K562 (cell line): ENCODE results near the gene ADAM19. TPM values are rescaled to one million over a fixed set of nuclear protein-coding genes. Genes with fewer than 3 reads are reported as not detected.

Experiments
- ATAC-seq: fragments of 200-7000 bp; cut with Tn5 transposase; 3 replicates; pipeline ENCODE4 v1.9.1; 2020; ENCODE audit warnings: moderate library complexity
- BruUV-seq: library from RNA; stranded (reverse); fragments of 400-500 nt; replicated peaks from 2 replicates; lab custom pipeline; 2021; lab: Mats Ljungman, UMichigan
- CTCF ChIA-PET: fragments of 300-600 bp; formaldehyde crosslinking; extraction: SDS; loops from one replicate; lab custom pipeline; 2021; ENCODE audit warnings: low intra/inter-chr PET ratio; lab: Yijun Ruan, JAX
- POLR2A ChIA-PET: fragments of 300-600, 350-650 bp; sonication (Branson Sonifier 250); formaldehyde crosslinking; extraction: SDS; loops from one replicate; lab custom pipeline; 2021; ENCODE audit warnings: antibody characterized with exemption, inconsistent platforms; lab: Yijun Ruan, JAX
- DNase-seq, 4 experiments: peaks; one replicate each; pipeline versions ENCODE4 v3.0.0 to v3.0.0-alpha.2; 2011 to 2018; ENCODE audit warnings: low spot score in 3 of 4, mixed read lengths in 3 of 4; ENCODE audit errors: extremely low read depth in 1 of 4
- FAIRE-seq: peaks from 2 replicates; lab custom pipeline; 2011; peaks lifted over from hg19 to GRCh38; lab: Jason Lieb, UNC
- H2AFZ ChIP-seq: 2 replicates; pipeline ENCODE4 v1.6.0; 2011; ENCODE audit warnings: low read depth, low read length, control low read depth, inconsistent platforms
- H3K27ac ChIP-seq: fragments of 200-600 bp; 3 replicates; pipeline ENCODE4 v1.8.0; 2011; ENCODE audit warnings: low read depth, mild to moderate bottlenecking, control low read depth, inconsistent platforms, low read length, moderate library complexity, mixed read lengths; ENCODE audit errors: extremely low read depth
- H3K27me3 ChIP-seq, 2 experiments: fragments of 300-600 bp in 1 of 2; 2 replicates in 1 of 2; 3 replicates in 1 of 2; pipeline versions ENCODE4 v1.6.0 to v1.8.0; 2011; ENCODE audit warnings: inconsistent platforms in 2 of 2, low read length in 2 of 2, mild to moderate bottlenecking in 1 of 2, mixed read lengths in 1 of 2, moderate library complexity in 1 of 2; ENCODE audit not compliant: control insufficient read depth in 2 of 2, insufficient read depth in 2 of 2
- H3K36me3 ChIP-seq: fragments of 300-600 bp; 3 replicates; pipeline ENCODE4 v1.8.0; 2011; ENCODE audit warnings: mild to moderate bottlenecking, low read length, inconsistent platforms; ENCODE audit not compliant: control insufficient read depth, insufficient read depth
- H3K4me1 ChIP-seq, 2 experiments: fragments of 200-600 bp in 1 of 2; replicated peaks in 1 of 2; 2 replicates in 1 of 2; 3 replicates in 1 of 2; pipeline versions ENCODE4 v1.5.1 to v1.8.0; 2011; ENCODE audit warnings: inconsistent platforms in 2 of 2, low read length in 2 of 2, mild to moderate bottlenecking in 1 of 2, mixed read lengths in 1 of 2, moderate library complexity in 1 of 2; ENCODE audit not compliant: control insufficient read depth in 2 of 2, insufficient read depth in 2 of 2
- H3K4me2 ChIP-seq: 2 replicates; pipeline ENCODE4 v1.6.1; 2011; ENCODE audit warnings: low read length, control low read depth, inconsistent platforms, mixed read lengths; ENCODE audit not compliant: insufficient read depth
- H3K4me3 ChIP-seq: fragments of 200-600 bp; sonication (generic), shearing (Covaris generic); 2 replicates; pipeline ENCODE4 v1.5.1; 2016; ENCODE audit warnings: control low read depth, inconsistent platforms
- H3K79me2 ChIP-seq: fragments of 200-600 bp; 3 replicates; pipeline ENCODE4 v1.8.0; 2011; ENCODE audit warnings: low read length, inconsistent platforms; ENCODE audit not compliant: control insufficient read depth, insufficient read depth
- H3K9ac ChIP-seq, 2 experiments: 2 replicates each; pipeline versions ENCODE4 v1.6.0 to v1.6.1; 2011; ENCODE audit warnings: low read depth in 2 of 2, low read length in 2 of 2, control low read depth in 1 of 2, inconsistent platforms in 1 of 2, mild to moderate bottlenecking in 1 of 2, mixed read lengths in 1 of 2; ENCODE audit not compliant: insufficient read depth in 1 of 2
- H3K9me1 ChIP-seq: one replicate; pipeline ENCODE4 v1.6.0; 2011; ENCODE audit warnings: inconsistent platforms, mild to moderate bottlenecking, low read length, moderate library complexity; ENCODE audit not compliant: control insufficient read depth, insufficient read depth
- H3K9me3 ChIP-seq: replicated peaks from 2 replicates; pipeline ENCODE4 v1.5.1; 2011; ENCODE audit warnings: low read depth, low read length, inconsistent platforms; ENCODE audit not compliant: control insufficient read depth, insufficient read depth
- H4K20me1 ChIP-seq: replicated peaks from 2 replicates; pipeline ENCODE4 v1.6.1; 2011; ENCODE audit warnings: low read length, inconsistent platforms, mixed read lengths; ENCODE audit not compliant: control insufficient read depth, insufficient read depth
- ARID1B ChIP-seq: fragments of 450-650 bp; IDR thresholded peaks from 2 replicates; pipeline ENCODE4 v1.6.1; 2016; ENCODE audit warnings: antibody characterized with exemption, mild to moderate bottlenecking, inconsistent platforms
- PHF20 ChIP-seq: fragments of 450-650 bp; IDR thresholded peaks from 2 replicates; pipeline ENCODE4 v1.6.1; 2018; ENCODE audit not compliant: partially characterized antibody
- ZMIZ1 ChIP-seq, 2 experiments: fragments of 150-350 bp in 1 of 2; IDR thresholded peaks; 2 replicates each; pipeline ENCODE4 v1.6.1; 2012 to 2016; ENCODE audit warnings: low read depth in 2 of 2, low read length in 2 of 2, mild to moderate bottlenecking in 1 of 2, moderate library complexity in 1 of 2
- WGBS: fragments of 100-300 bp; shearing (Covaris generic); methylation state at CpG from one replicate; pipeline ENCODE4 v1.1.6; 2016; ENCODE audit warnings: low coverage, mixed read lengths; ENCODE audit not compliant: insufficient coverage; ENCODE audit errors: missing lambda C conversion rate; 5-methylcytosine and 5-hydroxymethylcytosine counted together
- in situ Hi-C: fragments of 300-500 bp; cut with MboI; formaldehyde crosslinking; loops from 4 replicates; pipeline ENCODE4 v1.15.0; 2018; ENCODE audit warnings: inconsistent platforms, mixed read lengths
- intact Hi-C: fragments of 100-400 bp; cut with micrococcal nuclease; formaldehyde crosslinking; loops from 2 replicates; pipeline ENCODE4 v1.14.2; 2022
- polyA plus RNA-seq, 8 experiments: library from polyadenylated mRNA; depleted of rRNA in 4 of 8; stranded (reverse) in 5 of 8; unstranded in 3 of 8; fragments of >200 nt; fragmentation: Nextera tagmentation in 2 of 8; fragmentation: Illumina TruSeq in 1 of 8; extraction: Ambion mirVana in 2 of 8; extraction: Trizol in 1 of 8; gene quantifications; 2 replicates each; pipeline versions ENCODE4 v1.2.1 to v1.2.3, GENCODE V29; 2011 to 2014; ENCODE audit warnings: inconsistent platforms in 1 of 8, missing spikeins in 1 of 8
- total RNA-seq, 7 experiments: library from RNA; depleted of rRNA in 6 of 7; stranded (reverse); fragments of >200 nt in 6 of 7; fragmentation: Illumina TruSeq in 2 of 7; extraction: Trizol in 2 of 7; gene quantifications; 2 replicates each; pipeline versions ENCODE4 v1.2.1 to v1.2.3, GENCODE V29; 2011 to 2021; ENCODE audit warnings: low replicate concordance in 1 of 7

ADAM19 gene
- total and polyA plus RNA-seq, 9 of the 15 experiments (the other 6 are each of a cell fraction or from before 2014, with no cell fraction given): 0.11 to 1.1 (median 0.43) TPM

- Histone ChIP-seq H3K9me1 (no peaks in the 10 kb centered on the region), H3K27ac (no peak overlapping the region), H3K9me3 (no peaks in the 10 kb centered on the region), H3K4me1 (peaks cover 0 to 2% of the 10 kb centered on the region in 2 experiments; a peak in 1 of 5 replicates), H3K79me2 (no peaks in the 10 kb centered on the region), H3K4me2 (no peak overlapping the region), H3K27me3 (peaks cover 0 to 38% of the 10 kb centered on the region in 2 experiments; a peak in 3 of 5 replicates), H3K36me3 (no peaks in the 10 kb centered on the region), H4K20me1 (no peaks in the 10 kb centered on the region), H2AFZ (no peak overlapping the region), H3K4me3 (no peak overlapping the region), H3K9ac (no peak overlapping the region)
- BruUV-seq: no TSS peak
- in situ Hi-C loops: no loop called here
- ChIA-PET POLR2A (interaction anchor here (1.1 kb wide), 1 partner anchor 12 kb away, joined by 4 read pairs; no protein-coding TSS in a partner anchor), CTCF (no interaction called here)
- intact Hi-C loops: no loop called here
- DNase-seq (no peak), ATAC-seq (no peak), FAIRE-seq (no peak)
- 6% methylated on average over 4 of the region's 4 CpGs for WGBS
- TF ChIP-seq ARID1B (no peak), PHF20 (no peak), ZMIZ1 (IDR thresholded peaks at IDR 0.05; ENCODE audit: low read depth in 2 of 2, low read length in 2 of 2) (no peak)
Observed at GRCh38 chr5:157481265-157481664, 94.3 kb downstream of the ADAM19 start.
